Naive B cell (primary cell): Measurements from ENCODE around the gene SPEF1. TPM values are rescaled to one million over a fixed set of nuclear protein-coding genes. Genes with fewer than 3 reads are reported as not detected.

ENCODE experiments used
- ATAC-seq, 2 donors: fragments of 150-1000 bp; cut with Tn5 transposase; 2 replicates each; pipeline ENCODE4 v1.10.0; 2021; ENCODE audit warnings: low read depth in 2 of 2, mild to moderate bottlenecking in 2 of 2, moderate library complexity in 2 of 2
- DNase-seq: peaks from one replicate; pipeline ENCODE4 v3.0.0; 2022
- H3K27ac Mint-ChIP-seq, 6 donors: one replicate each; pipeline ENCODE4 v1.8.0; 2020 to 2022; ENCODE audit warnings: mild to moderate bottlenecking in 6 of 6, mixed read lengths in 6 of 6, moderate library complexity in 5 of 6, inconsistent platforms in 2 of 6
- H3K27me3 Mint-ChIP-seq, 3 donors: one replicate each; pipeline ENCODE4 v1.8.0; 2021 to 2022; ENCODE audit warnings: mixed read lengths in 3 of 3, mild to moderate bottlenecking in 1 of 3
- H3K36me3 Mint-ChIP-seq, 2 donors: one replicate each; pipeline ENCODE4 v1.8.0; 2020 to 2022; ENCODE audit warnings: mixed read lengths in 2 of 2, inconsistent platforms in 1 of 2, mild to moderate bottlenecking in 1 of 2
- H3K4me1 Mint-ChIP-seq, 3 donors: one replicate each; pipeline ENCODE4 v1.8.0; 2020 to 2022; ENCODE audit warnings: mixed read lengths in 3 of 3, inconsistent platforms in 1 of 3, mild to moderate bottlenecking in 1 of 3, moderate library complexity in 1 of 3
- H3K4me3 Mint-ChIP-seq, 8 donors: one replicate each; pipeline ENCODE4 v1.8.0; 2020 to 2022; ENCODE audit warnings: mild to moderate bottlenecking in 8 of 8, mixed read lengths in 8 of 8, moderate library complexity in 8 of 8, inconsistent platforms in 2 of 8
- H3K9me3 Mint-ChIP-seq, 7 donors: one replicate each; pipeline ENCODE4 v1.8.0; 2020 to 2022; ENCODE audit warnings: mixed read lengths in 7 of 7, mild to moderate bottlenecking in 5 of 7, inconsistent platforms in 2 of 7, moderate library complexity in 1 of 7
- polyA plus RNA-seq, 6 donors: library from polyadenylated mRNA; unstranded; fragments of 300-500 nt; fragmentation: Illumina TruSeq; gene quantifications; one replicate each; pipeline ENCODE4 v1.2.3, GENCODE V29; 2021; ENCODE audit warnings: low read depth in 6 of 6

Gene SPEF1
- polyA plus RNA-seq, 6 donors from 2014 or later: not detected

DNA sequence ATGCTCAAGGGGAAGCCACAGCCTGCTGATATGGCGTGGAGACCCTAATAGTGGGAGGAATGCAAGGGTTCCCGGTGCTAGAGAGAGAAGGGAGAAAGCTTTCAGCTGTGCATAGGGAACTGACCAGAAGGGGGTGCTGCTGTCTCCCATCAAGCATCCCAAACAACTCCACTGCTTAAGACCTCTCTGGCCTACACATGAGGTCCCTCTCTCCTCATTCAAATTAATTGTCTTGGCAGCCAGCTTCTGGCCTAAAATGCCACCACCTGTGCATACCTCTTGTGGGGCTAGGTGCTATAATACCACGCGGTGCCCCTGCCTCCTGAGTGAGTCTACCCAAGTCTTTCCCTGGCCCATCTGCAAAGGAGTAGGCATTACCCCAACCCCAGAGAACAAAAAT is 28.1 kb downstream of the SPEF1 start:
- no peaks in the 10 kb centered on the region for H3K9me3 Mint-ChIP-seq
- peak overlapping the region in 5 of 8 donors; percentile 47 to 91 (median 70) for H3K4me3 Mint-ChIP-seq
- peaks cover 0 to 4% (median 0%) of the 10 kb centered on the region in 3 donors for H3K27me3 Mint-ChIP-seq
- peaks cover 5 to 12% (median 10%) of the 10 kb centered on the region in 3 donors for H3K4me1 Mint-ChIP-seq
- peak overlapping the region in 4 of 6 donors; percentile 69 to 85 (median 76) for H3K27ac Mint-ChIP-seq
- DNase-seq: peak; percentile 55
- ATAC-seq: peak; percentile 62 to 69
- H3K36me3 Mint-ChIP-seq: peaks cover 0 to 4% of the 10 kb centered on the region in 2 donors

DNA sequence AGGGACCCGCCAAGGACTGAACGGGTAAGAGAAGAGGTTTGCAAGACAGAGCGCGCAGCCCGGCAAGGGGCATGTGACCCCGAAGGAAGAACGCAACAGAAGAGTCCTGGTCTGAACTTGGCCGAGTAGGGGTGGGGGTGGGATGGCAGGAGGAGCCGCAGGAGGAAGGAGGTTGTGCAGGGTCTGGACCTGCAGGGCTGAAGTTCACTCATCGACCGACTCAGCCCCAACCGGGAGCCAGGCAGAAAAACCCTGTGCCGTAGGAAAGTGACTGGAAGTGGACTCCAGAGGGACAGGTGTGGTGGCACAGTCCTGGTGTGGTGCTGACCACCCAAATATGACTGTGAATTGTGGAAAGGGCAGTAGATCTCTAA is 28.9 kb downstream of the SPEF1 start:
- no peaks in the 10 kb centered on the region for H3K9me3 Mint-ChIP-seq
- H3K36me3 Mint-ChIP-seq: no peaks in the 10 kb centered on the region
- ATAC-seq: no peak
- H3K27ac Mint-ChIP-seq: peak overlapping the region in 3 of 6 donors; percentile 68 to 95 (median 83)
- H3K4me3 Mint-ChIP-seq: peak overlapping the region; percentile 66 to 91 (median 82)
- peaks cover 5 to 12% (median 10%) of the 10 kb centered on the region in 3 donors for H3K4me1 Mint-ChIP-seq
- no peak for DNase-seq
- H3K27me3 Mint-ChIP-seq: peaks cover 0 to 11% (median 3%) of the 10 kb centered on the region in 3 donors

DNA sequence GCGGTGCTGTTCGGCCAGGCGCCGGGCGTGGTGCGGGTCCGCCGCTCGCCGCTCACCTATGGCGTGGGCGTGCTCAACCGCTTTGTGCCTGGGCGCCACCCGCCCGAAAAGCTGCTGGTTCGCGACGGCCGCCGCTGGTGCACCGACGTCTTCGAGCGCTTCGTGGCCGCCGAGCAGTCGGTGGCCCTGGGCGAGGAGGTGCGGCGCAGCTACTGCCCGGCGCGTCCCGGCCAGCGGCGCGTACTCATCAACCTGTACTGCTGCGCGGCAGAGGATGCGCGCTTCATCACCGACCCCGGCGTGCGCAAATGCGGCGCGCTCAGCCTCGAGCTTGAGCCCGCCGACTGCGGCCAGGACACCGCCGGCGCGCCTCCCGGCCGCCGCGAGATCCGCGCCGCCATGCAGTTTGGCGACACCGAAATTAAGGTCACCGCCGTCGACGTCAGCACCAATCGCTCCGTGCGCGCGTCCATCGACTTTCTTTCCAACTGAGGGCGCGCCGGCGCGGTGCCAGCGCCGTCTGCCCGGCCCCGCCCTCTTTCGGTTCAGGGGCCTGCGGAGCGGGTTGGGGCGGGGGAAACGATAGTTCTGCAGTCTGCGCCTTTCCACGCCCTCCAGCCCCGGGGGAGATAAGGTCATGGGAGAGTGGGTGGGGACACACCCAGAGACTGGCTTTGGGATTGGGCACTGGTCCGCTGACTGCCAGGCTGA is 29.4 kb downstream of the SPEF1 start:
- H3K9me3 Mint-ChIP-seq: no peaks in the 10 kb centered on the region

DNA sequence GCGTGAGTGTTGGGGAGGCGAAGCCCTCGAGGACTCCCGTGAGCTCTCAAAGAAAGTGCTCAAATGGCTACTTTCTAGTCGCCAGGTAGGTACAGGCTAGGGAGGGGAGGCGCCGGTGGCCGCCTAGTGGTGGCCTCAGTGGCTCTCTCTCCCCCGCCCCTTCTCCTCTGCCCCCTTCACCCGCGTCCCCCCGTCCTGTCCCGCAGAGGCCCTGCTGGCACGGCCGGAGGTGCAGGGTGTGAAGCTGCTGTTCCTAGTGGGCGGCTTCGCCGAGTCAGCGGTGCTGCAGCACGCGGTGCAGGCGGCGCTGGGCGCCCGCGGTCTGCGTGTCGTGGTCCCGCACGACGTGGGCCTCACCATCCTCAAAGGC is 30.0 kb downstream of the SPEF1 start:
- H3K9me3 Mint-ChIP-seq: no peaks in the 10 kb centered on the region
- DNase-seq: no peak
- H3K4me3 Mint-ChIP-seq: peak overlapping the region in 4 of 8 donors; percentile 40 to 63 (median 56)
- peaks cover 5 to 12% (median 10%) of the 10 kb centered on the region in 3 donors for H3K4me1 Mint-ChIP-seq
- no peaks in the 10 kb centered on the region for H3K36me3 Mint-ChIP-seq
- peaks cover 4 to 21% (median 12%) of the 10 kb centered on the region in 3 donors for H3K27me3 Mint-ChIP-seq
- no peak overlapping the region for H3K27ac Mint-ChIP-seq
- ATAC-seq: no peak

More for the DNA sequence above, 29.4 kb downstream of the SPEF1 start:
- Mint-ChIP-seq H3K36me3 (no peaks in the 10 kb centered on the region), H3K27me3 (peaks cover 0 to 15% (median 8%) of the 10 kb centered on the region in 3 donors), H3K4me3 (peak overlapping the region; percentile 66 to 91 (median 82)), H3K27ac (peak overlapping the region in 3 of 6 donors; percentile 68 to 95 (median 83)), H3K4me1 (peaks cover 5 to 12% (median 10%) of the 10 kb centered on the region in 3 donors)
- DNase-seq: peak; percentile 59
- ATAC-seq: peak; percentile 71 to 74

DNA sequence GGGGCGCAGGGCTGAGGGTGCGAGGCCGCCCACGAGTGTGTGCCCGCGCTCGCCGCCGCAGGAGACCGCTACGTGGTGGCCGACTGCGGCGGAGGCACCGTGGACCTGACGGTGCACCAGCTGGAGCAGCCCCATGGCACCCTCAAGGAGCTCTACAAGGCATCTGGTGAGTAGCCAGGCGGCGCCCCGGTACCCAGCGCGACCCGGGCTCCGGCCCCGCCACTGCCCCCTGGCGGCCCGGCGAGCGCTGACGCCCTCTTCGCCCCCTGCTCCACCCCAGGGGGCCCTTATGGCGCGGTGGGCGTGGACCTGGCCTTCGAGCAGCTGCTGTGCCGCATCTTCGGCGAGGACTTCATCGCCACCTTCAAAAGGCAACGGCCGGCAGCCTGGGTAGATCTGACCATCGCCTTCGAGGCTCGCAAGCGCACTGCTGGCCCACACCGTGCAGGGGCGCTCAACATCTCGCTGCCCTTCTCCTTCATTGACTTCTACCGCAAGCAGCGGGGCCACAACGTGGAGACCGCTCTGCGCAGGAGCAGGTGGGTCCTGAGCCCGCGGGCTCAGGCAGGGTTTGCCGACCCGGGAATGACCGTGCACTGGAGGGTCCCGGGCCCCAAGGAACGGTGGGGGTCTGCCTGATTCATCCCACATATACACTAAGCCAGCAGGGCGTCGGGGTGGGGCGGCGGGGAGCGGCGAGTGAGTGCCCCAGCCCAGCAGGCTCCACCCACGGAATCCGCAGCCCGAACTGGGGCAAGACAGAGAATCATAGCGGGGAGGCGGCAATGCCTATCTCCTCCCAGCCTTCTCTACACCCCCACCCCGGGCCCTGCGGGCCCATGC is 31.3 kb downstream of the SPEF1 start:
- Mint-ChIP-seq H3K36me3 (no peaks in the 10 kb centered on the region), H3K27me3 (peaks cover 4 to 33% (median 16%) of the 10 kb centered on the region in 3 donors), H3K9me3 (no peaks in the 10 kb centered on the region), H3K27ac (no peak overlapping the region), H3K4me1 (peaks cover 14 to 17% (median 15%) of the 10 kb centered on the region in 3 donors), H3K4me3 (peak overlapping the region in 1 of 8 donors; percentile 30)
- ATAC-seq: peak in 1 of 2 donors; percentile 29
- peak; percentile 23 for DNase-seq

DNA sequence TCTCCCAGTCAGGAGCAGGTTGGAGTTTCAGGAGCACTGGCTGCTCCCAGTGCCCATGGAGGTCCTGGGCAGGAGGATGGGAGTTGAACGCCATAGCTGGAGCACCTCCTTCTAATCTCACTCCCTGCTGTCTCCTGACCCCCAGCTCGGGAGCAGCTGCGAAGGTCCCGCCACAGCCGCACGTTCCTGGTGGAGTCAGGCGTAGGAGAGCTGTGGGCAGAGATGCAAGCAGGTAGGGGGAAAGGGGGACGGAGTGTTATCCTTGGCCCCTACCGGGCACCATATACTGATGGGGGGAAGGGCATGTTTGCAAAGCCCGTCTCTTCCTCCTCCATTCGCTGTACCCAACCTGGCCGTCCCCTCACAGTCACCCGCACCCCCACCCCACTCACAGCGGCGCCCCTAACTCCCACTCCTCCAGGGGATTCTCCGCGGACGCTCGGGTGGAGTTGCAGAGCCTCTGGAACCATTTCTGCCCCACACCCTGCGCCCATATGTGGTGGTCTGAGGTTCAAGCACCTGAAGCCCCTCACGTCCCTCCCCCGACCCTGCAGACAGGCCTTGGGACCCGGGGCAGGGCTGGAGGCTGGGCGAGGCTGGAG is 32.1 kb downstream of the SPEF1 start:
- ATAC-seq (no peak), DNase-seq (no peak)
- Mint-ChIP-seq H3K36me3 (no peaks in the 10 kb centered on the region), H3K27me3 (peaks cover 4 to 40% (median 23%) of the 10 kb centered on the region in 3 donors), H3K9me3 (peaks cover 0 to under 1% (median 0%) of the 10 kb centered on the region in 7 donors), H3K27ac (no peak overlapping the region), H3K4me1 (peaks cover 18 to 24% (median 22%) of the 10 kb centered on the region in 3 donors), H3K4me3 (no peak overlapping the region)

DNA sequence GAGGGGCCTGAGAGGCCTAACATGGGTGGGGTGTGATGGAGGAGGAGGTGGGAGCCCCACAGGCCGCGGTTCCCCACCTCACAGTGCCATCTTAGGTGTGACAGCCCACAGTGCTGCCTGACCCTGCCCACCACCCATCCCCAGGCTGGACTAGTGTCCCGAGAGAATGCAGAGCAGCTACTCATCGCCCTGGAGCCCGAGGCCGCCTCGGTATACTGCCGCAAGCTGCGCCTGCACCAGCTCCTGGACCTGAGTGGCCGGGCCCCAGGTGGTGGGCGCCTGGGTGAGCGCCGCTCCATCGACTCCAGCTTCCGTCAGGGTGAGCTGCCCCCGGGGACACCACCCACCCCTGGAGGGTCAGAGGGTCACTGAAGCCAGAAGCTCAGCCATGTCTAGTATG is 33.2 kb downstream of the SPEF1 start:
- ATAC-seq (no peak), DNase-seq (no peak)
- Mint-ChIP-seq H3K27me3 (peaks cover 4 to 40% (median 24%) of the 10 kb centered on the region in 3 donors), H3K4me3 (no peak overlapping the region), H3K4me1 (peaks cover 18 to 24% (median 22%) of the 10 kb centered on the region in 3 donors), H3K27ac (no peak overlapping the region), H3K36me3 (no peaks in the 10 kb centered on the region), H3K9me3 (peaks cover 0 to 2% (median 0%) of the 10 kb centered on the region in 7 donors)

DNA sequence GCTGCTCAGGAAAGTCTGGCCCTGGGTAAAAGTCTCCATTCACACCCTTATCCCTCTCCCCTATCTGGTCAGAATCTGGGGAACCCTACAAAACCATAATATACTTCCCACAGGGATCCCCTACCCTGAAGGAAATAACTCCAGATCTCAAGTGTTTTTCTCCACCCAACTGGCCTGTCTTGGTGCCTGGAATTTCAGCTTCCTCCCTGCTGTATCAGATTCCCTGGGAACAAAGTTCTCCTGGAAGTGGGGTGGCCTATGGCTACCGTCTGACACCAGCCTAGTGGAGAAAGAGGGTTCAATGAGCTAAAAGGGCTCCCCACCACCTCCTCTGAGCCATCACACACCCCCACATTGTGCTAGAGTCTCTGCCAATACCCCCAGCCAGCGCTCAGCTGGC is 33.8 kb downstream of the SPEF1 start:
- H3K36me3 Mint-ChIP-seq: no peaks in the 10 kb centered on the region
- peaks cover 0 to 2% (median 0%) of the 10 kb centered on the region in 7 donors for H3K9me3 Mint-ChIP-seq
- H3K4me3 Mint-ChIP-seq: peak overlapping the region in 1 of 8 donors; percentile 61
- peaks cover 16 to 22% (median 18%) of the 10 kb centered on the region in 3 donors for H3K4me1 Mint-ChIP-seq
- ATAC-seq (no peak), DNase-seq (no peak)
- peaks cover 4 to 40% (median 24%) of the 10 kb centered on the region in 3 donors for H3K27me3 Mint-ChIP-seq
- H3K27ac Mint-ChIP-seq: no peak overlapping the region

DNA sequence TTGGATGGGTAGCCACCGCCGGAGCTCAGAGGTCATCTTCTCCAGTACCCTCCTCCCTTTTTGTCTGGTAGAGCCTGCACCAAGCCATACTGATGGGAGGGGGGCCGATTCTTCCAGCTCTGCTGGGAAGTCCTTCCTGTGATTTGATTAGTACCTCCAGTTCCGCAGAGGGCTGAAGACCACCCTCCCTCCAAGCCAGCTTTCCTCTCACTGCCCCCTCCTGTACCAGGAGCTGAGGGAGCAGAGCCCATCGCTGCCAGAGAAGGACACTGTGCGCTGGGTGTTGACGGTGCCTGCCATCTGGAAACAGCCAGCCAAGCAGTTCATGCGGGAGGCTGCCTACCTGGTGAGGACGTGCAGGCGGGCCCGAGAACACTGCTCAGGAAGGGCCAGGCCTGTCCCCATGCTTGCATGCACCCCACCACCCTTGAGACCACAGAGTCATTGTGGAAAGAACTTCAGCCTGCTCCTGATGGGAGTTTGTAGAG is 35.5 kb downstream of the SPEF1 start:
- ATAC-seq (no peak), DNase-seq (no peak)
- Mint-ChIP-seq H3K27me3 (peaks cover 4 to 42% (median 28%) of the 10 kb centered on the region in 3 donors), H3K9me3 (peaks cover 0 to 2% (median 0%) of the 10 kb centered on the region in 7 donors), H3K4me3 (peak overlapping the region in 2 of 8 donors; percentile 35 to 63), H3K4me1 (peaks cover 12 to 14% (median 13%) of the 10 kb centered on the region in 3 donors), H3K27ac (no peak overlapping the region), H3K36me3 (no peaks in the 10 kb centered on the region)

DNA sequence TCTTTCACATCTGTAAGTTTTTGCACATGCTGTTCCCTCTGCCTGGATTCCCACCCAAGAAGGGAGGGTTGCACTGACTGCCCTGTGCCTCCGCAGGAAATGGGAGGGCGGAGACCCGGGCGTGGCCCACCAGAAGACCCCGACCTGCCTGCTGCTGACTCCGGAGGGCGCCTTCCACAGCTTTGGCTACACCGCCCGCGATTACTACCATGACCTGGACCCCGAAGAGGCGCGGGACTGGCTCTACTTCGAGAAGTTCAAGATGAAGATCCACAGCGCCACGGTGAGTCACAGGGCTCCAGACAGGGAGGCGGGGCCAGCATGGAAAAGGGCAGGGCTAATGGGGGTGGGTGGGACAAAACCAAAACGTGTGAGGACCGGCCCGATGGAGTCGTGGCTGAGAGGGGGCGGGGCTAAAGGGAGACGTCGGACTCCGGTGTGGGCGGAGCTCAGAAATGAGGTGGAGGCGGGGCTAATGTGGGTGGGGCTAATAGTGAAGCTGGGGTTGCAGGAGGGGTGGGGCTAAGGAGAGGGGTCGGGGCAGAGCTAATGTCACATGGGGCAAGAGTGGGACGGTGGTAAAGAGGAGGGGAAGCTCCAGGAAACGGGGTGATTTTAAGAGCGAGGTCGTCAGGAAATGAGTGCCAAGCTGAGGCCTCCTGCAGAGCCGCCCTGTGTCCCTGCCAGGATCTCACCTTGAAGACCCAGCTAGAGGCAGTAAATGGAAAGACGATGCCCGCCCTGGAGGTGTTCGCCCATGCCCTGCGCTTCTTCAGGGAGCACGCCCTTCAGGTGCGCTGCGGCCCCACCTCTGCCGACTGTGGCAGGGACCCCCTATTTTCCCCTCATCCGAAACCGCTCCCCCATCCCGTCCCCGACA is 36.2 kb downstream of the SPEF1 start:
- peak; percentile 70 to 83 for ATAC-seq
- Mint-ChIP-seq H3K27me3 (peaks cover 4 to 48% (median 35%) of the 10 kb centered on the region in 3 donors), H3K9me3 (peaks cover 0 to 2% (median 0%) of the 10 kb centered on the region in 7 donors), H3K4me3 (peak overlapping the region in 7 of 8 donors; percentile 43 to 80 (median 63)), H3K4me1 (peaks cover 12 to 14% (median 13%) of the 10 kb centered on the region in 3 donors), H3K27ac (peak overlapping the region in 2 of 6 donors; percentile 6 to 75), H3K36me3 (no peaks in the 10 kb centered on the region)
- DNase-seq: peak; percentile 64

DNA sequence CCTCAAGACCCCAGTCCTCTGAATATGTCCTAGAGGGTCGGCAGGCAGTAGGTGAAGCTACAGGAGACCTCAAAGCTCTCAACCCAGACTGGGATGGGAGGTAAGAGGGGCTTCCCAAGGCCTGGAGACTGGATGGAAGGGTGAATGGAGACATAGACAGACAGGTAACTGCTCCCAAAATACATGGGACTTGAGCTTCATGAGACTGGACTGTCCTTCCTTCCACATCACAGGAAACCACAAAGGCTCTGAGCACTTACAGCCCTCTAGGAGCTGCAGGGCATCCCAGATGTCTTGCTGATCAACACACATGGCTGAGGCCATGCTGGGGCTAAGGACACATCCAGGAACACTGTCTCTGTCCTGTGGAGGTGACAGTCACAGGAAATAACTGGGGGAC is 37.2 kb downstream of the SPEF1 start:
- Mint-ChIP-seq H3K27ac (no peak overlapping the region), H3K4me3 (peak overlapping the region in 2 of 8 donors; percentile 56 to 68)

DNA sequence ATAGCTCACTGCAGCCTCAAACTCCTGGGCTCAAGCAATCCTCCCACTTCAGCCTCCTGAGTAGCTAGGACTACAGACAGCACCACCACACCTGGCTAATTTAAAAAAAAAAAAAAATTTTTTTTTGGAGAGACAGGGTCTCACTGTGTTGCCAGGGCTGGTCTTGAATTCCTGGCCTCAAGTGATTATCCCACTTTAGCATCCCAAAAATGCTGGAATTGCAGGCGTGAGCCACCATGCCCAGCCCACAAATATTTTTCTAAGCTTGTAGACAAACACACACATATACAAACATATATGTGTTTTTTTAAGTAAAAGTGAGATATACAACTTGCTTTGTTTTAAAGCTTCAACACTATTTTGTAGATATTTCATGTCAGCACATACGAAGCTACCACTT is 38.0 kb downstream of the SPEF1 start:
- H3K4me1 Mint-ChIP-seq: peaks cover 12 to 14% (median 13%) of the 10 kb centered on the region in 3 donors
- peaks cover 0 to 2% (median 0%) of the 10 kb centered on the region in 7 donors for H3K9me3 Mint-ChIP-seq
- H3K27ac Mint-ChIP-seq: no peak overlapping the region
- no peaks in the 10 kb centered on the region for H3K36me3 Mint-ChIP-seq
- DNase-seq (no peak), ATAC-seq (no peak)
- peaks cover 4 to 50% (median 36%) of the 10 kb centered on the region in 3 donors for H3K27me3 Mint-ChIP-seq
- no peak overlapping the region for H3K4me3 Mint-ChIP-seq

More for the DNA sequence above, 37.2 kb downstream of the SPEF1 start:
- H3K4me1 Mint-ChIP-seq: peaks cover 12 to 14% (median 13%) of the 10 kb centered on the region in 3 donors
- no peak for ATAC-seq
- H3K9me3 Mint-ChIP-seq: peaks cover 0 to 2% (median 0%) of the 10 kb centered on the region in 7 donors
- no peaks in the 10 kb centered on the region for H3K36me3 Mint-ChIP-seq
- H3K27me3 Mint-ChIP-seq: peaks cover 4 to 52% (median 36%) of the 10 kb centered on the region in 3 donors
- DNase-seq: no peak
